DMS153 treated with DMSO at 0.1 percent for 48 hours (cell line): ENCODE measurements around the gene DEFB108B.
A peak's percentile ranks its signal among the peaks of the same experiment; 100 is the strongest.
"Not testable (repeated sequence)": the region's sequence is repeated elsewhere in the genome, so short reads cannot be mapped to it uniquely, and the experiment has no call there.

Experiments used
- DNase-seq: peaks from one replicate; lab custom pipeline; 2025; ENCODE audit not compliant: unreplicated experiment; lab: John Stamatoyannopoulos, UW

Gene DEFB108B, protein sequence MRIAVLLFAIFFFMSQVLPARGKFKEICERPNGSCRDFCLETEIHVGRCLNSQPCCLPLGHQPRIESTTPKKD

DNA sequence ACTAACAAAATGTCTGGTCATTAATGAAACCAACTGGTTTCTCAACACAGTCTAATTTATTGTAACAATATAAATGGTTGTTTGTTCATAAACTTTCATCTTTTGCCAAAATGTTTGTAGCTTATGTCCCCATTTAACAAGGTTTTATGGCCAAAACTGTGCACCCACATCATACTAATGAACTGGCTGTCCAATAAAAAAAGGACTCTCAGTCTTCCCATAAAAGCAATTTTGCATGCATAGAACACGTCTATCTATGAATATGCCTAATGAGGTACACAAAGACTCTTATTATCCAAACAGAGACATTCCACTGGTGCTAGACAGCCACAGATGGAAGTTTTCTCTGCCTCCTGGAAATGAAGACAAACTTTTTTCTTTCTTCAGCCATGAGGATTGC, at the start of gene DEFB108B:
Gene DEFB108B (plus strand): TSS at position 390 of the 400 bp plus-strand sequence. CDS start 0 bp downstream, at position 390.
- not testable (repeated sequence) for DNase-seq

DNA sequence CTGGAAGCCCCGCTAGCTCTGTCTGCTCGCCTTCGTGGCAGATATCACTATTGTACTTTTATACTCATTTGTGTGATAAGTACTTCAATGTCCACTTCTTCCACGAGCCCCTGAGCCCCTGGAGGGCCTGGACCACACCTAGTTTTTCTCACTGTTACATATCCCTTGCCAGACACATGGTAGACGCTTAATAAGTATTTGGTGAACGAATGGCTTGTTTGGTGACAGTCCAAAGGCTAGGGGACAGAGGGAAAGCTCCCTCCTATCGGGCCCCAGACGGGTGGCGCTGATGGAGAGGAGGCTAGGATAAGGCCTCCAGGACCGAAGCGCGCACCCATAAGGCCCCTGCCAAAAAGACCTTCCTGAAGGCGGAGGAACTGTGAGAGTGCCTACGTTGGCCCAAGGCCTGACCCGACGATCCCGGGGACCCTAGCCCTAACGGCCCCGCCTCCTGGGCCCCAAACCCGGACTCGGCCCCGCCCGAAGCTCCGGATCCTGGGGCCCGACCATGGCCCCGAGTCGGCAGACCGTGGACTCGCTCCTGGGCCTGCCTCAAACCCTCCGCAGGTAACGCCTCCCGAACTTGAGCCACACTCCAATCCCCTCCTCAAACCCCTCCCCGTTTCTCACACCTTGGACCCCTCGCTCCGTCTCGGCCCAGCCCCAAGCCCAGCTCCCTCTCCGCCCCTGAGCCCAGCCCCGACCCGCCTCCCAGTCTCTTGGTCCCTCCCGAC, 46.7 kb upstream of the DEFB108B start:
- DNase-seq: not testable (repeated sequence)

DNA sequence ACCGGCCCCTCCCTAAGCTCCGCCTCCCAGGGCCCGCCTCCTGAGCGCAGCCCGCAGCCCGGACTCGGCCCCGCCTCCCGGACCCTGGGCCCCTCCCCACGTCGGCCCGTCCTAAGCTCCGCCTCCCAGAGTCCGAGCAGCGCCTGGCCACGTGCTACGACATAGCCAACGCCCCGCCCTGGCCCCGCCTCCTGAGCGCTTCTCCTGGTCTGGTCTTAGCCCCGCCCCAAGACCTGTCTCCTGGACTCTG, 46.2 kb upstream of the DEFB108B start:
- DNase-seq: peak; percentile 94

DNA sequence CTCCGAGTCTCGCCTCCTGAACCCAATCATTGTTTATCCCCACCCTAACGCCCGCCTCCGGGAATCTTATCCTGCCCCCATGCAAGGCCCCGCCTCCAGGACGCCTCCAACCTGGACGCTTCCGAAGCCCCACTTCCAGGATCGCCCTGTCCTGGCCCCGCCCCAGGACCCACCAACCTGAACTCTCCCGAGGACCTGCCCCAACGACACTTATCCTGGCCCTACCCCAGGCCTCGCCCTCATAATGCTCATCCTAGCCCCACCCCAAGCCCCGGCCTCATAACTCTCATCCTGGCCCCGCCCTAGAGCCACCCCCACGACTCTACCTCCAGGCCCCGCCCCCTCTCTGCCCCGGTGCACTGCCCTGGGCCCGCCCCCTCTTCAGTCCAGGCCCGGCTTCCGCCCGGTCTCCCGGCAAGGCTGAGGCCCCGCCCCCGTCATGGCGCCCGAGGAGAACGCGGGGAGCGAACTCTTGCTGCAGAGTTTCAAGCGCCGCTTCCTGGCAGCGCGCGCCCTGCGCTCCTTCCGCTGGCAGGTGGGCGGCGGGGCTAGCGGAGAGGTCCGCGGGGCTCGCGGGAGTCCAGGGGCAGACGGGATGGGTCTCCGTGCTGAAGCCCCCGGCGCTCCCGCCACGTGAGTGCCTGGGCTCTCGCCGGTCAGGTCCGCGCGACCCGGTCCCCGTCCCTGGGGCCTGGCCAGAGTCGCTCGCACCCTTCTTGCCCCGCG, 45.7 kb upstream of the DEFB108B start:
- peak; percentile 91 for DNase-seq

DNA sequence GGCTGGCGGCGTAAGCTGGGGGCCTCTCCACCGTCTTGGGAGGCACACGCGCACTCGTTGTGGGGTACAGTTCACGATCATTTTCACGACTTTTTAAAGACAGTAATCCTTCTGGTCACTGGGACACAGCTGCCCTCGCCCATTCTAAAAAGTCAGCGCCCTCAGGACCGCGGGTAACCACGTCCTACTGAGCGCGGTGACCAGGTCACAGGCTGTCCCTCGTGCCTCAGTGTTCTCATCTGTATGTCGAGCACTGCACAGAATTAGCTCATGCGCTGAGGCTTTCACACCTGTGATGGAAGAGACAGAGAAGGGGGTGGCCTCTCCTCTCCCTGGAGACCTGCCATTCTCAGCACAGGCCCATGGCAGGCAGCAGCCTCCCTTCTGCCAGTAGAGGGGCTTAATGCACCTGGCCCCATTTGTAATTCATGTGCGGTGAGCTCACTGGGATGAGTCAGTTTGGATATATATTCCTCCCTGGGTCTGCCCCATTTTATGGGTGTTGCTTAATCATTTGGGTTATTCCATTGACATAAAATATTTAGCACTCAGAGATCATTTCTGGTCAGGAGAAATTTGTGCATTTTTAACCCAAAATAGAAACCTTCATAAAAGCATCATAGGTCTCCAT, 45.1 kb upstream of the DEFB108B start:
- not testable (repeated sequence) for DNase-seq

DNA sequence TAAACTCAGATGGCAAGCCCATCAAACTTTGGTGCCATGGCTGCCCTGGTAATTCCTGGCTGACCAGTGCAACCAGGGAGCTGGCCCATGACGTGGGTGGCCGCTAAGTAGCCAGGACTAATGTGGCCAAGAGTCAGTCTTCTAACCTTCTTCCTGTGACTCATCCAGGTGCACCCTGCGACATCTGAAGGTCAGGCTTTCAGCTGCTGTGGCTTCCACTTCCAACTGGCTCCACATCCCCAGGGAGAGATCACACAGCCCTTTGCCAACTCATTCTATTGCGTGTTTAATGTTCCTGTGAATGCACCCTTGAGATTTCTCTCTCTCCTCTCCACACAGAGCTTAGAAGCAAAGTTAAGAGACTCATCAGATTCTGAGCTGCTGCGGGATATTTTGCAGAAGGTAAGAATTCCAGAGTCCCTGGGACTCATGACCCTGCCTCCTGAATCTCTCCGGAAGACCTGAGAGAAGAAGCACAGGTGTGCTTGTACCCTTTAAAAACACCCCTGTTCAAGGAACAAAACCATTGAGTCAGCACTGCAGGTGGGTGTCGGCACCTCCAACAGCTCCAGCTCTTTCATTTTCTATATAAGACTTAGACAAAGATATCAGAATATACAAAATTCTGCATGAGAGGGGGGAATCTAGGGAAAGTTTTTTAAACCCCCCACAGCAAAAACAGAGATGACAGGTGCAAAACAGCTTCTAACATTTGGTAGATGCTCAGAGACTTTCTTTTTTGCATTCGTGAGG, 43.4 kb upstream of the DEFB108B start:
- DNase-seq: not testable (repeated sequence)

DNA sequence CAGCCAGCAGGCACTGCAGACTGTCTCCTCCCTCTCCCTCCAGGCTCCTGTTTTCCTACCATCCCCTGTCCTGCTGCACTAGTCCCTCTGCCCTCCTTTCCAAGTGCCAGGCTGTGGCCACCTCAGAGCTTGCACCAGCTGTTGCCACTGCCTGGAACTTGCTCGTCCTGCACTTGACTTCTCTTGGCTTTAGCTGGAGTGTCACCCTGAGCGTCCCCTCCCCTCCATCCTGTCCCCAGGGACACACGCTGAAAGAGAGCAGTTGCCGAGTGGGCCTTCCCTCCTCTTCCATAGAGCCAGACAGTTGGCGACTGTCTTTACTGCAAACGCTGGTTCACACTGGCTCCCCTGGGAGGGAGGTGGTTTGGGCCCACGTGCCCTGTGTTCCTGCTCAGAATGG, 41.9 kb upstream of the DEFB108B start:
- not testable (repeated sequence) for DNase-seq

DNA sequence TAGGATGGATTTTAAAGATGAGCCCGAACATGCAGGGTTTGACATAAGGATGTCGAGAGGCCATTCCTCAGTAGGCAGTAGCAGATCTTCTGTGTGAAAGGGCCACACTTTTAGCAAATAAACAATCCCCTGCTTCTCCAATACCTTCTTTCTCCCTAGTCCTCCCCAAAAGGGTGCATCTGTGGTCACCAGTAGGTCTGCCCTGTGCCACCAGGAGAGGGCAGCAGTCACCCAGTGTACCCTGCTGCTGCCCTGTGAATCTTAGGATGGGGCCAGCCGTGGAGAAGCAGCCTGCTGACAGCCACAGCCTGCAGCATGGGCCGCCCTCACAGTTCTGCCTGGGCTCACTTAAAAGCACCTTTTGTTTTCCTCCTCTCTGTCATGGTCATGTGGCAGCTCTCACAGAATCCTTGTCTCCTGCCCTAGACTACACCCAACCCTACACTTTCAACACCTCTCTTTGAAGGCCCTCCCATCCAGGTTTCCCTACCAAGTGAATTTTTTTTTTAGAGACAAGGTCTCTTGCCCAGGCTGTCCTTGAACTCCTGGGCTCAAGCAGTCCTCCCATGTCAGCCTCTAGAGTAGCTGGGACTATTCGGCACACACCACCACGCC, 40.3 kb upstream of the DEFB108B start:
- DNase-seq: not testable (repeated sequence)

DNA sequence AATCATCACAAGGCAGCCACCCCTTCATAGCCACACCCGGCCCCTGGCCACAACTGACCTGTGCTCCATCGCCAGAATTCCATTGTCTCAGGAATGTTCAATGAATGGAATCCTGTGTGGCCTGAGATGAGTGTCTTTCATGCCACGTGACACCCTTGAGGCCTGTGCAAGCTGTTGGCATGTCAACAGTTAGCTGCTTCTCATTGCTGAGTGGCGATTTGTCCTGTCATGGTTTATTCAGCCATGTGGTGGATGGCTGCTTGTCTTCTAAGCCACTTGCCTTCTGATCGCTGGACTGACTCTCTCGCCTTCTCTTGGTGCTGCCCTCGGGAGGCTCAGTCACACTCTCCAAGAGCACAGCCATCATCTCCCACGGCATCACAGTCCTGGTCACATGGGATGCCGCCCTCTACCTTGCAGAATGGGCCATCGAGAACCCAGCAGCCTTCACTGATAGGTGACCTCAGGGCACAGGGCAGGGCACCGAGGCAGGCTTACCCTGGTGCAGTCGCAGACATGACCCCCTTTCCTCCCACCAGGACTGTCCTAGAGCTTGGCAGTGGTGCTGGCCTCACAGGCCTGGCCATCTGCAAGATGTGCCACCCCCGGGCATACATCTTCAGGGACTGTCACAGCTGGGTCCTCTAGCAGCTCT, 38.5 kb upstream of the DEFB108B start:
- not testable (repeated sequence) for DNase-seq

DNA sequence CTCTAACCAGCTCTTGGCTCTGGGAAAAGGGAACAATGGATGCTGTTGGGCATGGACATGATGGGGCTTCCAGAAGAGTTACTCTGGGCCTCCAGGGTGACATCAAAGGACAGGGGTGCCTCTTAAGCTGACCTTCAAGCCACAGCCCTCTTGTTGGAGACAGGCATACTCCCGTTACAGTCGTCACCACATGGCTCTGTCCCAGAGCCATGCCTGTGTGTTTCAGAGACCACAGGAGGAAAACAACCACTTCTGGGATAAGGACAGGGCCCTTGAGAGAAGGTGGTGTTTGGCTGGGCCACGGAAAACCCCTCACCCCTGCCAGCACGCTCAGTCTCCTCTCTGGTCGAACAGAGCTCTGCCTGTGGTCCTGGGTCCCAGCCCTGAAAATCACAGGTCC, 37.8 kb upstream of the DEFB108B start:
- DNase-seq: not testable (repeated sequence)

DNA sequence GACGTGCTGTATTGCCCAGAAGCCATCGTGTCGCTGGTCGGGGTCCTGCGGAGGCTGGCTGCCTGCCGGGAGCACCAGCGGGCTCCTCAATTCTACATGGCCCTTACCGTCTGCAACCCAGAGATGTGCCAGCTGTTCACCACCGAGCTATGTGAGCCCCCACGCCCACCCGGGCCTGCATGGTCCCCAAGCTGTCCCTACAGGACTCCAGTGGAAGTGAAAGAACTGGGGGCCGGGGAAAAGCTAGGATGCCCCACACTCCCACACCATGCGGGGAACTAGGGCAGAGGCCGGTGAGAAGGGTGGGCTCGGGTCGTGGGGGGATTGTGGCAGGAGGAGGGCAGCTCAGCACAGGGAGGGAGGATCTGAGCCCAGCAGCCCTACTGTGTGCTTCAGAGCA, 37.0 kb upstream of the DEFB108B start:
- not testable (repeated sequence) for DNase-seq

DNA sequence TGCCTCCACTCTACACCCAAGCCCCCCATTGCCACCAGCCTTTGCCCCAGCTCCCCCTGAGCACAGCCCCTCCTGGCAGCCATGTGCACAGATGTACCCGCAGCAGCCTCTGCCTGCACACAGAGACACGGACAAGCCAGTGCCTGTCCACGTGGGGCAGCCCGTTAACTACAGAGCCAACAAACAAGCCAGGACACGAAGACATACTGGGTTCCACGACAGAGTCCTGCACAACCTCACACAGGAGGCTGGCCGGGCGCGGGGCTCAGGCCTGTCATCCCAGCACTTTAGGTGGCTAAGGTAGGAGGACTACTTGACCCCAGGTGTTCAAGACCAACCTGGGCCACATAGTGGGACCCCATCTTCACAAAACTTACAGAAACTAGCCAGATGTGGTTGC, 36.2 kb upstream of the DEFB108B start:
- DNase-seq: not testable (repeated sequence)

DNA sequence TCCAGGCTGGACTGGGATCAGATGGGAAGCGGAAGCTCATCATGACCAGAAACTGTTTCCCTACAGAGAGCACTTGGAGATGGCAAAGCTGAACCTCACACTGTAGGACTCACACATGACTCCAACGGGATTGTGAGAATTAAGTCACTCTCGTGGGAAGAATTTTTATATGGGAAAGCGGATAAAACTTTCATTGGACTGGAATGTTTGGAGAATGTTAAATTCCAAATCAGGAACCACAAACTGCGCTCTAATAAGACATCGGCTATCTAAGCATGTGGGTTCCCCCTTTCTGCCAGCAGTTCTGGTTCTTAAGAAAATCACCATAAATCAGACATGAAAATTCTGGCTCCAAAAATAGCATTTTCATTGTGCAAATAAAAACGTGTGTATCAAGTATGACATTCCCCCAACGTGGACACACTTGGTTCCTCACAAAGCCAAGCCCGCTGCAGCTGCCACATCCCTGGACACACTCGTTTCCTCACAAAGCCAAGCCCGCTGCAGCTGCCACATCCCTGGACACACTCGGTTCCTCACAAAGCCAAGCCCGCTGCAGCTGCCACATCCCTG, 33.4 kb upstream of the DEFB108B start:
- not testable (repeated sequence) for DNase-seq

DNA sequence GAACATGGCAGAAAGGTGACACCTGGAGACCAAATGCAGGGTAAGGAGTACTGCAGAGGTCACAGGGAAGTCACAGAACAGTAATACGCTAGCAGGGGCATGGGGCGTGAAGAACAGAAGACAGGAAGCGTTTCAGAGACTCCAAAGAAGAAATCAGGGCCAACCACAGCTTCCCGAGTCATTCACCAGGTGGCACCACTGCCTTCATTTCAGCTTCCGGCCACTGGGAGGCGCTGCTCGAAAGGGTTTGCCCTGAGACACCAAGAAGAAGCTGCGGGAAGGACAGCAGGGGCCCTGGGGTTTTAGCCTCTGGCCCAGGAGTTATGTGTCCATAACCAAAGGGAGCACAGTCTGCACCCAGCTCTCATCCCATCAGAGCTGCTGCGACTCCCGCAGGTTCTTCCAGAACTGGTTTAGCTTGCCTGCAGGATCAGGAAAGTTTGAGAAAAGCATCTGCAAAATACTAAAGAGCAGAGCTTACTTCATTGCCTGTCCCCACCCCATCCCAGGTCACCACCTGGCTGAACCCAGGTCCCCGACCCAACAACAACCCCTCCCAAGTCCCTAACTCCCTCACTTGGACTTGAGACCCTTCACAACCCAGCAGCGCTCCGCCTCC, 32.6 kb upstream of the DEFB108B start:
- DNase-seq: peak; percentile 58

DNA sequence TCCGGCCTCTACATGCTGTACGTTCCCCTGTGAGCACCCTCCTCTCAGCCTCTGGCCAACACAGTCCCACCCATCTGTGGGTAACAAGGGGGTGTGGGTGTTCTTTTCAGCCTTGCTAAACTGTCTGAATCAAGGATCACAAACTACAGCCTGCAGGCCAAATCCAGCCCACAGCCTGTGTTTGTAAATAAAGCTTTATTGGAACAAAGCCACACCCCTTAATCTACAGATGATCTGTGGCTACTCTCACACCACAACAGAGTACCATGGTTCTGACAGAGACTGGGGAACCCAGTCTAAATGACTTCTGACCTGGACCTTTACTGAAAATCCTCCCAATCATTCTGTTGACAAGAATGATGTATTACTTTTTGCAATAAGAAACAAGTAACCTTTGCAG, 32.0 kb upstream of the DEFB108B start:
- not testable (repeated sequence) for DNase-seq

DNA sequence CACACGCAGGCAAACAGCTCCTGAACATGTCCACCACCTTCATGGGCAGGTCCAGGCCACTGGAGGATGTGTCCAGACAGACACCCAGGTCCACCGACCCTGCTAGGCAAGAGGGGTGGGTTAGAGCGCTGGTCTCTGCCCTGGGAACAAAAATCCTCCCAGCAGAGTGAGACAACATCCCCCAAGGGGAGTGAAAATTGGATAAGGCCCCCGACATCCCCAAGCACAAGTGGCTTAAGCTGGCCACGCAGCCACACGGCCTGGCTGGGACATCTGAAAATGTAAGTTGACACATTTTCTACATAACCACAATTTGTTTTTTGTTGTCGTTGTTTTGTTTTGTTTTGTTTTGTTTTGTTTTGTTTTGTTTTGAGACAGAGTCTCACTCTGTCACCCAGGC, 30.1 kb upstream of the DEFB108B start:
- DNase-seq: not testable (repeated sequence)

DNA sequence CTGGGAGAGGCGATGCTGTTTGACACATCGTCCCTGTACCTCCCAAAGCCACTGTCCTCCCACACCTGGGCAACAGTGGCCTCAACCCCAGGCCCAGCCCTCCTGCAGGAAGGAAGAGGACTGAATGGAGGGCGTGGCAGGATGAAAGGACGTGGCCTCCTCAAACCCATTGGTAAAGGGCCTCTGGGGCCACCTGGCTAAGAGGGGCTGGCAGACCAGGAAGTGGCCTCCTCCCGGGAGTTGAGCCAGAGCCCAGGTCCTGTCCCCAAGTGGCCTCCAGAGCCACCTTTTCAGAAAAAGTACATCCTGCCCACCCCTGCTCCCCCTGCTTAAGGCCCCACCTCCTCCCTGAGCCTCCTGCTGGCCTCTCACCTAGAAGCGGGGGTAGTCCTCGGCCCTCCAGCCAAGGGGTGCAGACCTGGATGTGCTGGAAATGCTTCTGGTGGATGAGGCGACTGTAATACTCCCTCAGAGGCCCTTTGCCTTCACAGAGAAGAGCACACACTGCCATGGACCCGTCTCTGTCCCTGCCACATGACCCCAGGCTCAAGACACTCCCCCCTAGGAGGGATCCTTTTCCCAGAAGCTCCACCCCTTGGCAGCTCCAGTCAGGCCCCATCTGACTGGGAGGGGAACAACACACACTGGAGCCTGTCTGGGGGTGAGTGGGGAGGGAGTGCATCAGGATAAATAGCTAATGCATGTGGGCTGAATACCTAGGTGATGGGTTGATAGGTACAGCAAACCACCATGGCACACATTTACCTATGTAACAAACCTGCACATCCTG, 28.6 kb upstream of the DEFB108B start:
- not testable (repeated sequence) for DNase-seq

DNA sequence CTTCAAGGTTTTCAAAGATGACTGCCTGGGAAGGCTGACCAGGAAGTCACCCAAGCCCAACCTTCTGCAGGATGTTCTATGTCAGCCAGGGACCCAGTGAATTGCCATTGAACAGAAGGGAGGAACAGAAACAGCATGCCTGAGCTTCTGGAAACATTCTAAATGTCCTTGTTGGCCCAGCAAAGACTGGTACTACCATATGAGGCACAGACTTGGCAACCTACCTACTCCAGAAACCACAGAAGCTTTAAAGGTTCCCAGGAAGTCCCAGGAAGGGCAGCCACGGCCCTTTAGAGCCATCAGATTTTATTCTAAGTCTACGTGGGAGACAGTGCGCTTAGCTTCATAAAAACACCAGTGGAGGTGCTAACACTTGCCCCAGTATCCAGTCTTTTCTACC, 20.5 kb upstream of the DEFB108B start:
- DNase-seq: not testable (repeated sequence)
